Measurements from ENCODE around the gene ABCA7. TPM values are rescaled to one million over a fixed set of nuclear protein-coding genes. Genes with fewer than 3 reads are reported as not detected.
A peak's percentile ranks its signal among the peaks of the same experiment; 100 is the strongest.

Gene ABCA7
- total and polyA plus RNA-seq, 2 of the 13 experiments (the other 11 are each of a cell fraction or from before 2014, with no cell fraction given), result 4.4 to 32.4 TPM

DNA sequence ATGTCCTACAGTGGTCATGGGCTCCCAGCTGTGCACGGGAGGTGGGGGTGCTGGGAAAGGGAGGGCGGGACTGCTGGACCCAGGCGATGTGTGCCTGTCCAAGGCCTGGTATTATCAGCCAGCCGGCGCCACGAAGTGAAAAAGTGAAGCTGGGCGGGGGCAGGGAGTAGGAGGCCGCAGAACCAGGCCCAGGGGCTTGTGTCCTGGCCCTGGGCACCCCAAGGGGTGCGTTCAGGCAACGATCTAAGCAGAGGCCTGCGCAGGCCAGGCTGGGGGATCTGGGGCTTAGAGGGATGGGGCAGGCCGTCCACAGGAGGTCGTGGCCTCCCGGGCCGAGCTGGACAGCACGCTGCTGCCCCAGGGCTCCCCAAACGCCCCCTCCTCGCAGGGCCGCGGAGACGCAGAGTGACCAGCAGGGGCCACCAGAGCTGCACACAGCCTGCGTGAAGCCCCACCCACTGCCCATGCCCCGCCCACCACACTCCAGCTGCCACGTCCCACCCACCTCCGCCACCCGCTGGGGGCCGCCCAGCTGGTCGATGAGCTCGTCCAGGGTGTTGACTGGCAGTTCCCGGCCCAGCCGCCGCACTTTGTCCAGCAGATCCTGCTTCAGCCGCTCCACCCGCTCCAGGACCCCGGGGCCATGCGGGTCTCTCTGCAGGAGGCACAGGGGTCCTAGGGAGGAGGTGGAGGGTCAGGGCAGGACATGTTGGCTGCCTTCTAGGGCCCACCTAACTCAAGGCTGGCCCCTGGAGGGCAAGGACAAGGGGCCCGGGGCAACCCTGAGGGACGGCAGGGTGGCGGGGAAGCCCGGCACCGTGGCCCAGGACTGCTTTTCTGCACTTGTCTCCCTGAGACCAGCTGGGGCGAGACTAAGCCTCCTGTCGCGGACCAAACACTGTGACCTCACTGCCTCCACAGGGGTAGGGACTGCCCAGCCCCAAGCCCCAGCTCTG lies 73.4 kb downstream of the ABCA7 start (continued):
- TF ChIP-seq, protein P1, sequence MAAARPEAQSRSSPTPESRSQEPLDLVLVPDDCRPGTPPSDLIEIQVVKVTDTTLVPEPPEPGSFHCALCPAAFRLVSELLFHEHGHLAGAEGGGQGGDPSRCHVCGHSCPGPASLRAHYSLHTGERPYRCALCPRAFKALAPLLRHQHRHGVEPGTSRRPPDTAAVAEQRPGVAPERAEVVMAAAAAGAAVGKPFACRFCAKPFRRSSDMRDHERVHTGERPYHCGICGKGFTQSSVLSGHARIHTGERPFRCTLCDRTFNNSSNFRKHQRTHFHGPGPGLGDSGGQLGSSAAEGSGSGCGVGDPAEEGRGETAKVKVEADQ (CRISPR knock-in tag; IDR thresholded peaks at IDR 0.05; ENCODE audit: borderline replicate concordance), result no peak
- TF ChIP-seq, protein P2, sequence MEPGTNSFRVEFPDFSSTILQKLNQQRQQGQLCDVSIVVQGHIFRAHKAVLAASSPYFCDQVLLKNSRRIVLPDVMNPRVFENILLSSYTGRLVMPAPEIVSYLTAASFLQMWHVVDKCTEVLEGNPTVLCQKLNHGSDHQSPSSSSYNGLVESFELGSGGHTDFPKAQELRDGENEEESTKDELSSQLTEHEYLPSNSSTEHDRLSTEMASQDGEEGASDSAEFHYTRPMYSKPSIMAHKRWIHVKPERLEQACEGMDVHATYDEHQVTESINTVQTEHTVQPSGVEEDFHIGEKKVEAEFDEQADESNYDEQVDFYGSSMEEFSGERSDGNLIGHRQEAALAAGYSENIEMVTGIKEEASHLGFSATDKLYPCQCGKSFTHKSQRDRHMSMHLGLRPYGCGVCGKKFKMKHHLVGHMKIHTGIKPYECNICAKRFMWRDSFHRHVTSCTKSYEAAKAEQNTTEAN (CRISPR knock-in tag; conservative IDR thresholded peaks at IDR 0.05), result peak; percentile 60
- TF ChIP-seq, protein P3, sequence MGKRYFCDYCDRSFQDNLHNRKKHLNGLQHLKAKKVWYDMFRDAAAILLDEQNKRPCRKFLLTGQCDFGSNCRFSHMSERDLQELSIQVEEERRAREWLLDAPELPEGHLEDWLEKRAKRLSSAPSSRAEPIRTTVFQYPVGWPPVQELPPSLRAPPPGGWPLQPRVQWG (CRISPR knock-in tag; IDR thresholded peaks at IDR 0.05; ENCODE audit: borderline replicate concordance, low read depth), result no peak
- no peak for TF ChIP-seq ZNF44 (CRISPR knock-in tag; IDR thresholded peaks at IDR 0.05)
- TF ChIP-seq MEIS2 (CRISPR knock-in tag; IDR thresholded peaks at IDR 0.05), result peak; percentile 88
- TF ChIP-seq ZNF530 (CRISPR knock-in tag; IDR thresholded peaks at IDR 0.05; ENCODE audit: low read depth), result no peak
- peak; percentile 82 for TF ChIP-seq ZNF343 (CRISPR knock-in tag; IDR thresholded peaks at IDR 0.05)
- TF ChIP-seq, protein P4, sequence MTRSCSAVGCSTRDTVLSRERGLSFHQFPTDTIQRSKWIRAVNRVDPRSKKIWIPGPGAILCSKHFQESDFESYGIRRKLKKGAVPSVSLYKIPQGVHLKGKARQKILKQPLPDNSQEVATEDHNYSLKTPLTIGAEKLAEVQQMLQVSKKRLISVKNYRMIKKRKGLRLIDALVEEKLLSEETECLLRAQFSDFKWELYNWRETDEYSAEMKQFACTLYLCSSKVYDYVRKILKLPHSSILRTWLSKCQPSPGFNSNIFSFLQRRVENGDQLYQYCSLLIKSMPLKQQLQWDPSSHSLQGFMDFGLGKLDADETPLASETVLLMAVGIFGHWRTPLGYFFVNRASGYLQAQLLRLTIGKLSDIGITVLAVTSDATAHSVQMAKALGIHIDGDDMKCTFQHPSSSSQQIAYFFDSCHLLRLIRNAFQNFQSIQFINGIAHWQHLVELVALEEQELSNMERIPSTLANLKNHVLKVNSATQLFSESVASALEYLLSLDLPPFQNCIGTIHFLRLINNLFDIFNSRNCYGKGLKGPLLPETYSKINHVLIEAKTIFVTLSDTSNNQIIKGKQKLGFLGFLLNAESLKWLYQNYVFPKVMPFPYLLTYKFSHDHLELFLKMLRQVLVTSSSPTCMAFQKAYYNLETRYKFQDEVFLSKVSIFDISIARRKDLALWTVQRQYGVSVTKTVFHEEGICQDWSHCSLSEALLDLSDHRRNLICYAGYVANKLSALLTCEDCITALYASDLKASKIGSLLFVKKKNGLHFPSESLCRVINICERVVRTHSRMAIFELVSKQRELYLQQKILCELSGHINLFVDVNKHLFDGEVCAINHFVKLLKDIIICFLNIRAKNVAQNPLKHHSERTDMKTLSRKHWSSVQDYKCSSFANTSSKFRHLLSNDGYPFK (CRISPR knock-in tag; IDR thresholded peaks at IDR 0.05; ENCODE audit: borderline replicate concordance), result peak; percentile 51; the same call in 1 of the 2 replicates
- no peak for TF ChIP-seq ZFP36 (IDR thresholded peaks at IDR 0.05; ENCODE audit: borderline replicate concordance, low read depth, low read length, partially characterized antibody)
- no peak for TF ChIP-seq KAT2B (IDR thresholded peaks at IDR 0.05; ENCODE audit: borderline replicate concordance, low read depth, low read length)
- no peak for TF ChIP-seq NCOA5 (CRISPR knock-in tag; IDR thresholded peaks at IDR 0.05)
- no peak for TF ChIP-seq FLYWCH1 (CRISPR knock-in tag; IDR thresholded peaks at IDR 0.05)
- peak; percentile 92 for TF ChIP-seq TBX2 (CRISPR knock-in tag; IDR thresholded peaks at IDR 0.05; ENCODE audit: borderline replicate concordance)
- TF ChIP-seq, protein P5, sequence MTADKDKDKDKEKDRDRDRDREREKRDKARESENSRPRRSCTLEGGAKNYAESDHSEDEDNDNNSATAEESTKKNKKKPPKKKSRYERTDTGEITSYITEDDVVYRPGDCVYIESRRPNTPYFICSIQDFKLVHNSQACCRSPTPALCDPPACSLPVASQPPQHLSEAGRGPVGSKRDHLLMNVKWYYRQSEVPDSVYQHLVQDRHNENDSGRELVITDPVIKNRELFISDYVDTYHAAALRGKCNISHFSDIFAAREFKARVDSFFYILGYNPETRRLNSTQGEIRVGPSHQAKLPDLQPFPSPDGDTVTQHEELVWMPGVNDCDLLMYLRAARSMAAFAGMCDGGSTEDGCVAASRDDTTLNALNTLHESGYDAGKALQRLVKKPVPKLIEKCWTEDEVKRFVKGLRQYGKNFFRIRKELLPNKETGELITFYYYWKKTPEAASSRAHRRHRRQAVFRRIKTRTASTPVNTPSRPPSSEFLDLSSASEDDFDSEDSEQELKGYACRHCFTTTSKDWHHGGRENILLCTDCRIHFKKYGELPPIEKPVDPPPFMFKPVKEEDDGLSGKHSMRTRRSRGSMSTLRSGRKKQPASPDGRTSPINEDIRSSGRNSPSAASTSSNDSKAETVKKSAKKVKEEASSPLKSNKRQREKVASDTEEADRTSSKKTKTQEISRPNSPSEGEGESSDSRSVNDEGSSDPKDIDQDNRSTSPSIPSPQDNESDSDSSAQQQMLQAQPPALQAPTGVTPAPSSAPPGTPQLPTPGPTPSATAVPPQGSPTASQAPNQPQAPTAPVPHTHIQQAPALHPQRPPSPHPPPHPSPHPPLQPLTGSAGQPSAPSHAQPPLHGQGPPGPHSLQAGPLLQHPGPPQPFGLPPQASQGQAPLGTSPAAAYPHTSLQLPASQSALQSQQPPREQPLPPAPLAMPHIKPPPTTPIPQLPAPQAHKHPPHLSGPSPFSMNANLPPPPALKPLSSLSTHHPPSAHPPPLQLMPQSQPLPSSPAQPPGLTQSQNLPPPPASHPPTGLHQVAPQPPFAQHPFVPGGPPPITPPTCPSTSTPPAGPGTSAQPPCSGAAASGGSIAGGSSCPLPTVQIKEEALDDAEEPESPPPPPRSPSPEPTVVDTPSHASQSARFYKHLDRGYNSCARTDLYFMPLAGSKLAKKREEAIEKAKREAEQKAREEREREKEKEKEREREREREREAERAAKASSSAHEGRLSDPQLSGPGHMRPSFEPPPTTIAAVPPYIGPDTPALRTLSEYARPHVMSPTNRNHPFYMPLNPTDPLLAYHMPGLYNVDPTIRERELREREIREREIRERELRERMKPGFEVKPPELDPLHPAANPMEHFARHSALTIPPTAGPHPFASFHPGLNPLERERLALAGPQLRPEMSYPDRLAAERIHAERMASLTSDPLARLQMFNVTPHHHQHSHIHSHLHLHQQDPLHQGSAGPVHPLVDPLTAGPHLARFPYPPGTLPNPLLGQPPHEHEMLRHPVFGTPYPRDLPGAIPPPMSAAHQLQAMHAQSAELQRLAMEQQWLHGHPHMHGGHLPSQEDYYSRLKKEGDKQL (CRISPR knock-in tag; IDR thresholded peaks at IDR 0.05; ENCODE audit: low read depth), result 0 out of 2 replicates have a peak, but pooled peaks have one; percentile 31
- TF ChIP-seq NFYB (CRISPR knock-in tag; IDR thresholded peaks at IDR 0.05), result no peak
- TF ChIP-seq KLF12 (CRISPR knock-in tag; IDR thresholded peaks at IDR 0.05; ENCODE audit: borderline replicate concordance), result peak; percentile 57; the same call in 1 of the 2 replicates

Data from HepG2 (cell line).